Activated T-cell treated with anti-CD3 and anti-CD28 coated beads, Interleukin-2, amount 50 U/mL, for 1 hour (primary cell): Measurements from ENCODE around the gene LRIG2.
"Not testable (repeated sequence)": the region's sequence is repeated elsewhere in the genome, so short reads cannot be mapped to it uniquely, and the experiment has no call there.

Source experiments
- DNase-seq: peaks from one replicate; pipeline ENCODE4 v3.0.0-alpha.2; 2020

The LRIG2 gene

GRCh38 chr1:113058941-113059706, 13.9 kb upstream of the LRIG2 start:
- no peak for DNase-seq

DNA sequence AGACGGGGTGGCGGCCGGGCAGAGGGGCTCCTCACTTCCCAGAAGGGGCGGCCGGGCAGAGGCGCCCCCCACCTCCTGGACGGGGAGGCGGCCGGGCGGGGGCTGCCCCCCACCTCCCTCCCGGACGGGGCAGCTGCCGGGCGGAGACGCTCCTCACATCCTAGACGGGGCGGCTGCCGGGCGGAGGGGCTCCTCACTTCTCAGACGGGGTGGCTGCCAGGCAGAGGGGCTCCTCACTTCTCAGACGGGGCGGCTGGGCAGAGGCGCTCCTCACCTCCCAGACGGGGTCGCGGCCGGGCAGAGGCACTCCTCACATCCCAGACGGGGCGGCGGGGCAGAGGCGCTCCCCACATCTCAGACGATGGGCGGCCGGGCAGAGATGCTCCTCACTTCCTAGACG, 9.5 kb upstream of the LRIG2 start:
- DNase-seq: not testable (repeated sequence)

- no peak for DNase-seq
Observed at GRCh38 chr1:113072141-113072756, 749 bp upstream of the LRIG2 start.

GRCh38 chr1:113073479-113073950, 517 bp downstream of the LRIG2 start:
- no peak for DNase-seq

- no peak for DNase-seq
Observed at GRCh38 chr1:113074237-113074636, 1.2 kb downstream of the LRIG2 start.

DNA sequence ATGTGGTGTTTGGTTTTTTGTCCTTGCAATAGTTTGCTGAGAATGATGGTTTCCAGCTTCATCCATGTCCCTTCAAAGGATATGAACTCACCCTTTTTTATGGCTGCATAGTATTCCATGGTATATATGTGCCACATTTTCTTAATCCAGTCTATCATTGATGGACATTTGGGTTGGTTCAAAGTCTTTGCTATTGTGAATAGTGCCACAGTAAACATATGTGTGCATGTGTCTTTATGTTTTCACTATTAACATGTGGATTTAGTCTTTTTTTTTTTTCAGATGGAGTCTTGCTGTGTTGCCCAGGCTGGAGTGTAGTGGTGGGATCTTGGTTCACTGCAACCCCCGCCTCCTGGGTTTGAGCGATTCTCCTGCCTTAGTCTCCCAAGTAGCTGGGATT, 5.0 kb downstream of the LRIG2 start:
- not testable (repeated sequence) for DNase-seq

DNA sequence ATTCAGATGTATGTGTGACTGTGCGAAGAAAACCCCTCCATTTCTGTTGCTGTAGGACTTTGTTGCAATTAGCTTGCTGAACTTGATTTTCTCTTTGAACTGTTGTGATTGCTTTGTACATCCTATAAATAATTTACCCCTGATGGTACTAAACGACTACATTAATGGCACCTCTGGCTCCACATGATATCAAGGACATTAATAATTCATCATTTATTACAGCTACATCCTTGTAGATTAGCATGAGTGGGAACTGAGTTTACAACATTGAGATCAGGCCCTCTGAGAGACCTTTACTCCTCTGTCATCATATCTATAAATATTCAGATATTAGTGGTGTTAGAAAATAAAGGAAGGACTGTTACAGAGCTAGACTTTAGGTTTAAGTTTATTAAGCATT, 13.5 kb downstream of the LRIG2 start:
- no peak for DNase-seq

DNA sequence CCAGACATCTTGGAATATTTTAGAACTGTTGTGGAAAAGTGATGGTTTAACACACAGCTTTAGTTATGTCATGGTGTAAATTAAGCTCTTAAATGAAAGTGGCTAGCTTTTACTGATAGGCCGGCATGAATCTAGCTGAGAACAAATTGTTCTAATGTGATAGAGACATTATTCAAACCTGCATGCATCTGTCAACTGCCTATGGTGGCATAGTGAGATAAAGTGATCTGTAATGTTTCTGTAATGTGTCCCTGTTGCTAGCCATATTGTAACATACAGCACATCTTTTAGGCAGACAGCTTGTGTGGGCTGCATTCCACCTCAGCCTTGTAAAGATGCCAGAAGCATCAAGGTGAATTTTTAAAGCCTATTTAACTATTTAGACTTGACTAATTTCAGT, 16.0 kb downstream of the LRIG2 start:
- no peak for DNase-seq

- DNase-seq: no peak
Observed at GRCh38 chr1:113090051-113090450, 17.1 kb downstream of the LRIG2 start.

DNA sequence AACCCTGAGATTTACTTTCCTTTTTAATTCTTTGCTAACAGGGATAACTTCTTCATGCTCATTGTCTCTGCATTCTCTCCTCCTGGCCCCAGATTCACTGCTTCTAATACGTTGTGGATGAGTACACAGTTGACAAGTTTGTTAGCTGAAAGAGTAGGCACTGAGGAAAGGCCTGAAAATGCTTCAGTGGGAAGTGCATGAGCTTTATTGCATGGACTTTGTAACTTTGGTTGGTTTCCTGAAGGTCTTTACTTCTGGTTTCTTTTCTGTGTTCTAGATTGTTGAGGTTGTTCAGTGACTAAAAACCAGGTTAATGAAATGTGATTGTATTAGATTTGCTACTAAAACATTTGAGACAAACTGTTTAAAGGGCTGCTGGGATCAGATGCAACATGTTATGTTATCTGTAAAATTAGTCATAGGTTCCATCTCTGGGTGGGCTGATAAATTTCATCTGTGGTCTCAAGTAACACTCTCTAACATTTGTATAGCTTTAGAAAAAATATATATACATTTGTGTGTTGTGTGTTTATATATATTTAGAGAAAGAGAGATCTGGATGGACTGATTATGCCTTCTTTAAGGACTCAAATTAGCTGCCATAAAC, 19.1 kb downstream of the LRIG2 start:
- no peak for DNase-seq

DNA sequence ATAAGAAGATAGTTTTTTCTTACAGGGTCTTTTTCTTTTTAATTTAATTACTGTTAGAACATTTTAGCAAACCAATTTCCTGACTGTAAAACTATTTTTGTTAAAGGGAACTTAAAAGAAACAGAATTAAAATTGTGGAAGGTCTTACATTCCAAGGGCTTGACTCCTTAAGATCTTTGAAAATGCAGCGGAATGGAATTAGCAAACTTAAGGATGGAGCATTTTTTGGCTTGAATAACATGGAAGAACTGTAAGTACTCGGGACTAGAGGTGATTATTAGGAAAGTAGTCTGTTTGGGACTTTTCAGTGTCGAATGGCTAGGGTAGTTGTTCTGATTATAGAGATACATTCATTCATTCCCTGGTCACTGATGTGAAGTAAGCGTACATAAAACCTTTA, 21.5 kb downstream of the LRIG2 start:
- no peak for DNase-seq

DNA sequence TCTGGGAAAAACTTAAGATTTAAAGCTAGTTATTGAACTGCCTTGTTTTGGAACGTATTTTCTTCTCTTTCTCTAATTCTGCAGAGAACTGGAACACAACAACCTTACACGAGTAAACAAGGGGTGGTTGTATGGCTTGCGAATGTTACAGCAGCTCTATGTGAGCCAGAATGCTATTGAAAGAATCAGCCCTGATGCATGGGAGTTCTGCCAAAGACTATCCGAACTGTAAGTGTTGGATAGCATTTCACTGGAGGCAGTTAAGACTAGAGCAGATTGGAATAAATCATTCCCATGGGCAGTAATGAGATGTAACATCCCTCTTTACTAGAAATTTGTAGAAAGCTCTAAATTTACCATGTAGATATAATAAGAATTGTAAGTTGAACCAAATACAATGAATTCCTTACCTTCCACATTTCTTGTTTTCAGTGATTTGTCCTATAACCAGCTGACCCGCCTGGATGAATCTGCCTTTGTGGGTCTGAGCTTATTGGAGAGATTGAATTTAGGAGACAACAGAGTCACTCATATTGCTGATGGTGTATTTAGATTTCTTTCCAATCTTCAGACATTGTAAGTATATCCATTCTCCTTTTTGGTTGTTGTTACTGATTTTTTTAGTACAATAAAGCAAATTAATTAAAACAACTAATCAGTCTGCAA, 22.9 kb downstream of the LRIG2 start:
- DNase-seq: no peak

DNA sequence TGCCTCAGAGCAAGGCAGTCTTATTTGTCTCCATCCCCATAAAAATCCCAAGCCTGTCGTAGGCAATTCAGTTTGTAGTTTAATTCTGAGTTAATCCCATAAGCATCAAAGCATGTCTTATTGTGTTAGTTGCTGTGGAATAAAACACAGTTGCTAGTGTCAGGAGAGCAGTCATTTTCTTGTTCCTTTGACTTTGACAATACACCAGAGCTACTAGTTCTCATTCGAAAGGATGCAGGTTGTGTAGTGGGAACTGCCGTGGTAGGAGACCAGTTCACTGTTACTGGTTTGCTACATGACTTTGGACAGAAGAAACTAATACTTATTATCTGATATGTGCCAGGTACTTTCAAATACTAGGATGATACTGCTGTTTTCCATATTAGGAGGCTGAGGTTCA, 23.5 kb downstream of the LRIG2 start:
- DNase-seq: no peak

DNA sequence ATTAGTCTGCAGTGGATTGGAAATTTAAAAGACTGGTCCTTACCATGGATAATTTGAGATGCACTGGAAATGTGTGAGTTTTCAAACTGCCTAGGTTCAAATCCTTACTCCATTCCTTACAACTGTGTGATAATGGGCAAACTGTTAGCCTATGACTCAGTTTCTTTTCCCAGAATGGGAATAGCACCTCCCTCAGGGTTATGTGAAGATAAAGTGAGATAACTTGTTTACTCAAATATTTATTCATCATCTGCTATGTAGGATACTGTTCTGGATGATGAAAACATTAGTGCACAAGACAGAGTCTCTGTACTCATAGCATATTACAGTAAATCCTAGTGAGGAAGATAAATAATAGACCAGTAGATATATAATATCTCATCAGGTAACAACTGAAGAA, 28.6 kb downstream of the LRIG2 start:
- no peak for DNase-seq

- DNase-seq: no peak
Observed at GRCh38 chr1:113103048-113103447, 30.1 kb downstream of the LRIG2 start.

- no peak for DNase-seq
Observed at GRCh38 chr1:113103977-113104376, 31.0 kb downstream of the LRIG2 start.

GRCh38 chr1:113106910-113107309, 33.9 kb downstream of the LRIG2 start:
- DNase-seq: no peak

GRCh38 chr1:113109908-113110554, 37.0 kb downstream of the LRIG2 start:
- no peak for DNase-seq

- no peak for DNase-seq
Observed at GRCh38 chr1:113118266-113118665, 45.3 kb downstream of the LRIG2 start.

DNA sequence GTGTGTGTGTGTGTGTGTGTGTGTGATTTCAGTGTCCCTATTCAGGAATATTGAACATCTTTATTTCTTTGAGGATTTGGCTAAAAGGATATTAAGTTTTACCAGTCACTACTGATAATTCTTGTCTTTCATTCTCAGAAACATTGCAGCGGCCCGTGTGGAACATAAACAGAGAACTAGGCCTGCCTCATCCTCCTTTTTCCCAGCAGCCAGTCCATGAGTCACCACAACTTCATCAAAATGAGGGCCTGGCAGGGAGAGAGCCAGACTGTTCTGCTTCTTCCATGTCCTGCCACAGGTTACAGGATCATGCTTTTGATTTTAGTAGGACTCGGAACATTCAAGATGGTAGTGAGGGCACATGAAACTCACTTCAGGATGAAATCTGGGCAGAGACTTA, 50.7 kb downstream of the LRIG2 start:
- DNase-seq: no peak

GRCh38 chr1:113124366-113124765, 51.4 kb downstream of the LRIG2 start:
- no peak for DNase-seq

DNA sequence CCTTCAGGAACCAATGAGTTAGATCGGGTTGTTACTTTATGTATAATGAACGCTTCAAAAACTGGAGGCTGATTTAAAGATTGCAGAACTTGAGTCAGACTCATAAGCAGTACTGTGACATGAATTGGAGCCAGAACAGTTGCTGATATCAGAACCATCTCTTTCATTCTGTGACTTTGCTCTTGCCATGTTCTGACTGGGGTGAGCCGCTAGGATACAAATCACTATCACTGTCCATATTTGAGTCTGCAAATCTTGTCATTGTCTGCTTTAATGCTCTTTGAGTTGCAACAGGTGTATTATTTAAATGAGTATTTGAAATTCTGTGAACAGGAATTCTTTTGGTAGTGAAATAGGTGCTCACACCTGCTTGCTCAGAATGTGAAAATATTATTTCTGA, 52.5 kb downstream of the LRIG2 start:
- no peak for DNase-seq

GRCh38 chr1:113126207-113126606, 53.2 kb downstream of the LRIG2 start:
- no peak for DNase-seq
